ENCODE measurements around the gene RNF31.

Gene RNF31

GRCh38 chr14:24116128-24116814 is 31.0 kb upstream of the RNF31 start:
- DNase-seq (ENCODE audit: low read depth): no peak

GRCh38 chr14:24117179-24117578 is 30.1 kb upstream of the RNF31 start:
- DNase-seq (ENCODE audit: low read depth): no peak

GRCh38 chr14:24119691-24120090 is 27.6 kb upstream of the RNF31 start:
- DNase-seq (ENCODE audit: low read depth): no peak

GRCh38 chr14:24121210-24121609 is 26.1 kb upstream of the RNF31 start:
- DNase-seq (ENCODE audit: low read depth): no peak

- DNase-seq (ENCODE audit: low read depth): no peak
Measured at GRCh38 chr14:24122416-24122815, 24.9 kb upstream of the RNF31 start.

GRCh38 chr14:24122898-24123297 is 24.4 kb upstream of the RNF31 start:
- no peak for DNase-seq (ENCODE audit: low read depth)

- DNase-seq (ENCODE audit: low read depth): no peak
Measured at GRCh38 chr14:24123424-24124417, 23.6 kb upstream of the RNF31 start.

GRCh38 chr14:24126939-24127338 is 20.4 kb upstream of the RNF31 start:
- DNase-seq (ENCODE audit: low read depth): no peak

- no peak for DNase-seq (ENCODE audit: low read depth)
Measured at GRCh38 chr14:24127673-24128072, 19.6 kb upstream of the RNF31 start.

- DNase-seq (ENCODE audit: low read depth): no peak
Measured at GRCh38 chr14:24129410-24129998, 17.8 kb upstream of the RNF31 start.

GRCh38 chr14:24130380-24130716 is 16.9 kb upstream of the RNF31 start, which contains the start of gene FITM1:
FITM1 (plus strand) TSS chr14:24130659; CDS start chr14:24131564, 905 bp downstream.
- DNase-seq (ENCODE audit: low read depth): no peak

GRCh38 chr14:24130717-24131548 is 16.4 kb upstream of the RNF31 start:
- DNase-seq (ENCODE audit: low read depth): no peak

- DNase-seq (ENCODE audit: low read depth): no peak
Measured at GRCh38 chr14:24131549-24131966, 15.7 kb upstream of the RNF31 start.

- DNase-seq (ENCODE audit: low read depth): no peak
Measured at GRCh38 chr14:24132061-24132685, 15.1 kb upstream of the RNF31 start.

- DNase-seq (ENCODE audit: low read depth): no peak
Measured at GRCh38 chr14:24132976-24133375, 14.3 kb upstream of the RNF31 start.

- no peak for DNase-seq (ENCODE audit: low read depth)
Measured at GRCh38 chr14:24133735-24134134, 13.6 kb upstream of the RNF31 start.

- no peak for DNase-seq (ENCODE audit: low read depth)
Measured at GRCh38 chr14:24135584-24135833, 11.8 kb upstream of the RNF31 start.

GRCh38 chr14:24135834-24136683 is 11.2 kb upstream of the RNF31 start, which contains the start of gene PSME1:
PSME1 (plus strand) TSS chr14:24136194; CDS start chr14:24136263, 69 bp downstream.
- peak; percentile 75 for DNase-seq (ENCODE audit: low read depth)

- no peak for DNase-seq (ENCODE audit: low read depth)
Measured at GRCh38 chr14:24136684-24137528, 10.4 kb upstream of the RNF31 start.

All from amniotic epithelial cell (primary cell).